Nephron (organoid): ENCODE results near the gene EMID1.

Experiments used
- H3K27ac Mint-ChIP-seq, 3 experiments: 2 replicates each; pipeline ENCODE4 v1.8.0; 2020; ENCODE audit warnings: mixed read lengths in 3 of 3, mild to moderate bottlenecking in 2 of 3, moderate library complexity in 1 of 3
- H3K27me3 Mint-ChIP-seq: 2 replicates; pipeline ENCODE4 v1.8.0; 2021; ENCODE audit warnings: low read depth, mild to moderate bottlenecking, moderate library complexity, mixed read lengths
- H3K36me3 Mint-ChIP-seq: 2 replicates; pipeline ENCODE4 v1.8.0; 2020; ENCODE audit warnings: low read depth, mixed read lengths
- H3K4me1 Mint-ChIP-seq: 2 replicates; pipeline ENCODE4 v1.8.0; 2020; ENCODE audit warnings: mixed read lengths
- H3K4me3 Mint-ChIP-seq, 3 experiments: 2 replicates each; pipeline ENCODE4 v1.8.0; 2020; ENCODE audit warnings: mild to moderate bottlenecking in 3 of 3, mixed read lengths in 3 of 3, moderate library complexity in 2 of 3
- H3K9me3 Mint-ChIP-seq: 2 replicates; pipeline ENCODE4 v1.8.0; 2020; ENCODE audit warnings: mixed read lengths
- CTCF ChIP-seq, 3 experiments: fragments of 200-600 bp; sonication (generic); IDR thresholded peaks; one replicate each; pipeline ENCODE4 v1.5.0; 2021; ENCODE audit warnings: antibody characterized with exemption in 3 of 3; ENCODE audit not compliant: unreplicated experiment in 3 of 3

The EMID1 gene

GRCh38 chr22:29272624-29273023 lies 66.9 kb downstream of the EMID1 start:
- Mint-ChIP-seq H3K4me1 (peaks cover 71% of the 10 kb centered on the region), H3K27ac (no peak overlapping the region), H3K4me3 (no peak overlapping the region), H3K36me3 (peaks cover 81% of the 10 kb centered on the region), H3K27me3 (no peaks in the 10 kb centered on the region), H3K9me3 (no peaks in the 10 kb centered on the region)
- TF ChIP-seq CTCF (IDR thresholded peaks at IDR 0.05; ENCODE audit: unreplicated experiment in 3 of 3), result no peak

GRCh38 chr22:29275167-29275566 lies 69.5 kb downstream of the EMID1 start:
- peaks cover 54% of the 10 kb centered on the region for H3K4me1 Mint-ChIP-seq
- H3K36me3 Mint-ChIP-seq, result peaks cover 91% of the 10 kb centered on the region

GRCh38 chr22:29275819-29276565 lies 70.3 kb downstream of the EMID1 start:
- Mint-ChIP-seq H3K4me3 (peak overlapping the region in 2 of 3 experiments; percentile 8 to 39), H3K4me1 (peaks cover 46% of the 10 kb centered on the region), H3K36me3 (peaks cover 92% of the 10 kb centered on the region), H3K27ac (peak overlapping the region; percentile 65 to 74 (median 72)), H3K27me3 (no peaks in the 10 kb centered on the region), H3K9me3 (no peaks in the 10 kb centered on the region)
- TF ChIP-seq CTCF (IDR thresholded peaks at IDR 0.05; ENCODE audit: unreplicated experiment in 3 of 3), result no peak

More at GRCh38 chr22:29275167-29275566, 69.5 kb downstream of the EMID1 start:
- Mint-ChIP-seq H3K27ac (peak overlapping the region; percentile 37 to 74 (median 72)), H3K9me3 (no peaks in the 10 kb centered on the region), H3K27me3 (no peaks in the 10 kb centered on the region), H3K4me3 (no peak overlapping the region)
- TF ChIP-seq CTCF (IDR thresholded peaks at IDR 0.05; ENCODE audit: unreplicated experiment in 3 of 3), result no peak

GRCh38 chr22:29277927-29278326 lies 72.2 kb downstream of the EMID1 start:
- Mint-ChIP-seq H3K27ac (peak overlapping the region; percentile 7 to 74 (median 22)), H3K9me3 (no peaks in the 10 kb centered on the region)
- TF ChIP-seq CTCF (IDR thresholded peaks at IDR 0.05; ENCODE audit: unreplicated experiment in 3 of 3), result no peak

GRCh38 chr22:29284196-29284595 lies 78.5 kb downstream of the EMID1 start:
- peaks cover 93% of the 10 kb centered on the region for H3K36me3 Mint-ChIP-seq
- H3K27me3 Mint-ChIP-seq, result no peaks in the 10 kb centered on the region
- H3K9me3 Mint-ChIP-seq, result no peaks in the 10 kb centered on the region
- H3K4me3 Mint-ChIP-seq, result no peak overlapping the region
- no peak overlapping the region for H3K27ac Mint-ChIP-seq
- H3K4me1 Mint-ChIP-seq, result no peaks in the 10 kb centered on the region
- TF ChIP-seq CTCF (IDR thresholded peaks at IDR 0.05; ENCODE audit: unreplicated experiment in 3 of 3), result no peak

More at GRCh38 chr22:29277927-29278326, 72.2 kb downstream of the EMID1 start:
- H3K36me3 Mint-ChIP-seq, result peaks cover 95% of the 10 kb centered on the region
- H3K27me3 Mint-ChIP-seq, result no peaks in the 10 kb centered on the region
- peaks cover 28% of the 10 kb centered on the region for H3K4me1 Mint-ChIP-seq
- no peak overlapping the region for H3K4me3 Mint-ChIP-seq

- Mint-ChIP-seq H3K27me3 (no peaks in the 10 kb centered on the region), H3K4me3 (no peak overlapping the region), H3K27ac (no peak overlapping the region), H3K4me1 (no peaks in the 10 kb centered on the region), H3K9me3 (no peaks in the 10 kb centered on the region), H3K36me3 (peaks cover 91% of the 10 kb centered on the region)
- TF ChIP-seq CTCF (IDR thresholded peaks at IDR 0.05; ENCODE audit: unreplicated experiment in 3 of 3), result no peak
Observed at GRCh38 chr22:29288837-29289236, 83.1 kb downstream of the EMID1 start.
